Neural crest cell (in vitro differentiated cells): ENCODE results near the gene INO80. TPM values are rescaled to one million over a fixed set of nuclear protein-coding genes. Genes with fewer than 3 reads are reported as not detected.

Experiments used
- DNase-seq: peaks from one replicate; pipeline ENCODE4 v3.0.0; 2021; ENCODE audit warnings: low read depth, mixed read lengths, low spot score
- H3K27ac Mint-ChIP-seq: one replicate; pipeline ENCODE4 v1.8.0; 2021; ENCODE audit warnings: mild to moderate bottlenecking, mixed read lengths; ENCODE audit not compliant: unreplicated experiment
- H3K27me3 Mint-ChIP-seq: 2 replicates; pipeline ENCODE4 v1.8.0; 2021; ENCODE audit warnings: low read depth, mild to moderate bottlenecking, mixed read lengths
- H3K36me3 Mint-ChIP-seq: 2 replicates; pipeline ENCODE4 v1.8.0; 2021; ENCODE audit warnings: low read depth, mild to moderate bottlenecking, mixed read lengths
- H3K4me1 Mint-ChIP-seq: 2 replicates; pipeline ENCODE4 v1.8.0; 2021; ENCODE audit warnings: mixed read lengths
- H3K4me3 Mint-ChIP-seq: one replicate; pipeline ENCODE4 v1.8.0; 2021; ENCODE audit warnings: mild to moderate bottlenecking, mixed read lengths
- H3K9me3 Mint-ChIP-seq: 2 replicates; pipeline ENCODE4 v1.8.0; 2021; ENCODE audit warnings: mixed read lengths
- CTCF ChIP-seq: fragments of 200-600 bp; sonication (generic); conservative IDR thresholded peaks from 2 replicates; pipeline ENCODE4 v1.5.0; 2021; ENCODE audit warnings: antibody characterized with exemption, mild to moderate bottlenecking
- total RNA-seq: library from RNA; stranded (reverse); gene quantifications from 2 replicates; pipeline ENCODE4 v1.2.1, GENCODE V29; 2021

INO80 gene
- total RNA-seq, 1 donor from 2014 or later: 18.5 TPM

DNA sequence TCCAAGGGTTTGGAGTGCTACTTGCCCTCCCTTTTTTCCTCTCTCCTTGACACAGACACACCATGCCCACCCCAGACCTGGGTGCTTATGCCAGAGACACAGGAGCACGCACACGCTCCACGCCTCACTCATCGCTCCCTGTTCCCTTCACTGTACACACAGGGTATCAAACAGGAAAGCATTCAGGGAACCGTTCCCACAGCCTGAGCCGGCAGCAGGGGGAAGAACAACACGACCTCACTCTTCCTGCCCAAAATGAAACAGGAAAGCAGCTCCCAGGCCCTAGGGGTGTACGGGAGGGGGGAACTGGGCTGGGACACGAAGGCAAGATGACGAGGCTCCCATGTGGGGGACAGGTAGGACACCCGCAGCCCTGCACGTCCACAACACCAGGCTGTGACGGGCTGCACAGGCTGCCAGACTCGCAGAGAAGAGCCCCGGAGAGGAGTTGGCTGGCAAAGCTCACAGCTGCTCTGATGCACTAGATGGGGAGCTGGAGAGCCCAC lies 175.7 kb downstream of the INO80 start:
- Mint-ChIP-seq H3K27me3 (peaks cover 17% of the 10 kb centered on the region), H3K4me3 (peak overlapping the region; percentile 47), H3K4me1 (peaks cover 23% of the 10 kb centered on the region), H3K27ac (peak overlapping the region; percentile 74), H3K9me3 (no peaks in the 10 kb centered on the region), H3K36me3 (no peaks in the 10 kb centered on the region)
- DNase-seq: no peak
- no peak for TF ChIP-seq CTCF

DNA sequence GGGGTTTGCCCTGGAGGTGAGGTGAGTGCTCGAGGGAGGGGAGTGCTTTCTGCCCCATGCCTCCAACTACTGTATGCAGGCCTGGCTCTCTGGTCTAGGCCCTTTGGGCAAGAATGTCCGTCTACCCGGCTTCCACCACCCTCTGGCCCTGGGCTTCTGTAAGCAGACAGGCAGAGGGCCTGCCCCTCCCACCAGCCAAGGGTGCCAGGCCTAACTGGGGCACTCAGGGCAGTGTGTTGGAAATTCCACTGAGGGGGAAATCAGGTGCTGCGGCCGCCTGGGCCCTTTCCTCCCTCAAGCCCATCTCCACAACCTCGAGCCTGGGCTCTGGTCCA lies 177.6 kb downstream of the INO80 start:
- H3K4me1 Mint-ChIP-seq: peaks cover 23% of the 10 kb centered on the region
- H3K9me3 Mint-ChIP-seq: no peaks in the 10 kb centered on the region
- no peak overlapping the region for H3K4me3 Mint-ChIP-seq
- no peak for TF ChIP-seq CTCF
- no peak overlapping the region for H3K27ac Mint-ChIP-seq
- peaks cover 25% of the 10 kb centered on the region for H3K27me3 Mint-ChIP-seq
- DNase-seq: no peak
- no peaks in the 10 kb centered on the region for H3K36me3 Mint-ChIP-seq

- no peaks in the 10 kb centered on the region for H3K36me3 Mint-ChIP-seq
- no peak for DNase-seq
- TF ChIP-seq CTCF: peak; percentile 34
- H3K27ac Mint-ChIP-seq: no peak overlapping the region
- peaks cover 21% of the 10 kb centered on the region for H3K4me1 Mint-ChIP-seq
- no peaks in the 10 kb centered on the region for H3K9me3 Mint-ChIP-seq
- H3K27me3 Mint-ChIP-seq: peaks cover 30% of the 10 kb centered on the region
- no peak overlapping the region for H3K4me3 Mint-ChIP-seq
These were observed 178.1 kb downstream of the INO80 start for GRCh38 chr15:40937762-40938535.

- no peak overlapping the region for H3K27ac Mint-ChIP-seq
These were observed 179.1 kb downstream of the INO80 start for GRCh38 chr15:40936709-40937666.

More at GRCh38 chr15:40936709-40937666, 179.1 kb downstream of the INO80 start:
- Mint-ChIP-seq H3K4me3 (no peak overlapping the region), H3K27me3 (peaks cover 36% of the 10 kb centered on the region), H3K36me3 (no peaks in the 10 kb centered on the region), H3K9me3 (no peaks in the 10 kb centered on the region), H3K4me1 (peaks cover 14% of the 10 kb centered on the region)
- TF ChIP-seq CTCF: no peak
- DNase-seq: no peak
